Forelimb muscle (tissue), 1 donor: ENCODE results near the gene CEP152. TPM values are rescaled to one million over a fixed set of nuclear protein-coding genes. Genes with fewer than 3 reads are reported as not detected.

Experiments used
- DNase-seq: peaks from one replicate; pipeline ENCODE4 v3.0.0-alpha.2; 2013; ENCODE audit warnings: low read depth
- polyA plus RNA-seq: library from polyadenylated mRNA; unstranded; fragments of 120-200 nt; gene quantifications from one replicate; pipeline ENCODE4 v1.2.1, GENCODE V29; 2013; ENCODE audit not compliant: insufficient read length

The CEP152 gene
- polyA plus RNA-seq, 1 donor, result 3.5 TPM

DNA sequence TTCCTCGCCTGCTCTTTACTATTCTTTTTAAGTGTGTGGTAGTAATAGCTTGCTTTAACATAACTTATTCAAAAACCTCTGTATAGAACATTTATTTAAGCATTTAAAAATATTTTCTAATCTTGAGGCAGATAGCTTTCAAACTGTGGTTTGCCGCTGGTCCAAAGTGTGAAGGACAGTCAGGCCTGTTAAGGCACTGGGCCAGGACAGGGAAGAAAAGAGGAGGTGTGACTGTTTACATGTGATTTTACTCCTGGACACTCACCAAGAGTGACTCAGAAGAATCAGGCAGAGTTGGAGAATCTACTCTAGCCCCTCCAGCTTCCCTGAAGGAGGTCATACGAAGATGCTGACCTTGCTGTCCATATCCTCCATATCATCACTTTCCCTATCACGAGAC is 44.7 kb downstream of the CEP152 start:
- DNase-seq, result no peak

DNA sequence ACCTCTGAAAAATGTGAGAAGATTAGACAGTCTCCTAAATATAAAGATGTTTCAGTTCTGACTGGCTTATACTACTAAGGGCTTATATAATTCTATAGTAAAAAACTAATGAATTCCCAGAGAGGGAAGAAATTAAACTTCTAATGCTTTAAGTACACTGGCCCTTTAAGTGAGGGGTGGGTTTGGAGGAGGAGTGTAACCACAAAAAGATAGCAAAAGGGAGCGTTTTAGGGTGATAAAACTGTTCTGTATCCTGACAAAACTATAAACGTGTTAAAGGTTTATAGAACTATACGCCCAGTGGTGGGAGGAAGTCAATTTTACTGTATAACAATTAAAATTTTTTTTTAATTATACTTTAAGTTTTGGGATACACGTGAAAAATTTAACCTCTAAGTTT is 45.8 kb downstream of the CEP152 start:
- no peak for DNase-seq

DNA sequence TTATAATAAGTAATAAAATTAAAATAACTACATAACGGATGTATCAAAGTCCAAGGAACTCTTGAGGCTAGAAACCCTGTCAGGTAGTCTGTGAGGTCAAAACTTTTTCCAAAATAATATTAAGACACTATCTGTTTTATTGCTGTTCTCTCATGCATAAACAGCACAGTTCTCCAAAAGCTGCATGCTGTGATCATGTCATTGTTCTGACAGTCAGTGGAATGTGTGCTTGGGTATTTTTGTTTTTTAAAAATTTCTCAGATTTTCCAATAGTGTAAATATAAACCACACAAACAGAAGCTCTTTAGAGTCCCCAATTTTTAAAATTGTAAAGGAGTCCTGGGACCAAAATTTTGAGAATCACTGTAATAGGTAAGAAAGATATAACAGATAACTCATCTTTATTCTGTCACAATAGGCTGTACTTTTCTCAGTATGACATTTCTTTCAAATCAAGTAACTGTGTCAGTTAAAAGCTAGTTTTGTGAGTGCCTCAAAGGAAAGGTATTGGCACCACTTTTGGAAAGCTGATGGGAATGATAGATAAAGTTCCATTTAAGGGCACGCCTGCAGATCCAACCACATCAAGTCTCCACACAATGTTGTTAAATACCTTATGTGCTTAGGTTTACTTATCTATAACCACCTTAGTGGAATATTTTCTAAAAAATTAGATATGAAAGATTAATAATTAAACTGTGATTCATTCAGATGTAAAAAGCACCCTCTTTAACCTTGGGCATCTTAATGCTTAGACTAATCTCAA is 49.3 kb downstream of the CEP152 start:
- no peak for DNase-seq

DNA sequence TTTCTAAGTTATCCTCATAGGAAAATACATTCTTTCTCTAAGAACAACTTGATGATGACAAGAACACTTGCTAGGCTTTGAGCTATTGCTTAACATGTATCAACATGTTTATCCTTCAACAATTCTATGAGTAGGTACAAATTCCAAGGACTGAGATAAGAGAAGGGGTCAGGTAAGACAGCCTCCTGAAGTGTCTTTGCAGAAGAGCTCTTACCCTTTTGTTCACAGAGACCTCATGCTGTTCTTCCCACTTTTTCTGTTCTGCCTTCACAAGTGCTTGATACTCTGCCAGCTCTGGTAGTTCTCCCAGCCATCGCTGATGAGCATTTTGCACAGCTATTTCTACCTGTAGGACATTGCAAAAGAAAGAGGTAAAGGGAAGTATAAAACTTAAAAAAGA is 50.9 kb downstream of the CEP152 start:
- DNase-seq, result no peak

DNA sequence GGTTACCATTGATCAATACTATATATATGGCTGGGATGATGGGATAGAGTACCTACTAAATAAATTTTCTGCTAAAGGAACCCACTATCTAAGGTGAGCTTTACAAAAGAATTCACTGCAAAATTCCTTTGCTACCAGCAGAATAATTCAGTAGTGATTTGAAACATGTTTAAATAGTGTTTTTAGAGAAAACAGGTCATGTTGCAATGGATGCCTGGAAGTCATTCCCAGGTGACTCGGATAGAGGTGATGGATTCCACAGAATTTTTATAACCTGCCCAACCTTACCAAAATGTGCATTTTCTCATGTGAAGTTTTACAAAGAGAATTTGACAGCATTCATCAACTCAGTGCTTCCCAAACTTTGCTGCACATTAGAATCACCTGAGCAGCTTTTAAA is 53.2 kb downstream of the CEP152 start:
- no peak for DNase-seq

DNA sequence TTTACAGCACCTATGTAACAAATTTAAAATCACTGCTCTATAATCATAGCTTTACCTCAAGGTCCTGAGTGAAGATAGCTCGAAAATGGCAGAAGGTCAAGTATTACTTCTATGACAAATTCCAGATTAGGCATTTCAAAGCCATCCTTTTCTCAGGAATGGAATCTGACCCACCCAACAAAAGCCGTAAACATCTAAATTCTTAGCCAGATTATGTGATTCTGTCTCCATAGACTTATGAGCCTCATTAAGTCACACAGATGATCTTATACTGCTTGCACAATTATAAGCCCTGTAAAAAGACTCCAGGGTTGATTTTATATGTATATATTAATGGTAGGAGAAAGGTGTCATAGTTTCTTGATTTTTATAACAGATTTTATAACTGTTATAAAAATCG is 56.9 kb downstream of the CEP152 start:
- no peak for DNase-seq

DNA sequence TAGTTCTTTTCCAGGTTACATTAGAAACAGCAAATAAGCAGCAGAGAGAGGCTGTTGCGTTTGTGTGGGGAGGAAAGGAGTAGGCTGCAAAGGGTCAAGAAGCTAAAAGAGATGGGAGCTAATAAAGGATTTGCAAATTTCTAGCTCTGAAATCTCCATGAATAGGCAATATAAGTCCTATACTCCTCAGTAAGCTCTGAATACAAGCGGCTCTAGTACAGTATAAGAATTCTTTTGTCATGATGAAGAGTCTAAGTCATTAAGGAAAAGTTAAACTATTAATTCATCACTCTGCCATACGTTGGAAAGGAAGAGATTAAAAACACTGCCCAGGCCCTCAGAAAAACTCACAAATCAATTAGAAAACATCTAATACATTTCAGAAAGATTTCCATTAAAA is 59.3 kb downstream of the CEP152 start:
- no peak for DNase-seq

DNA sequence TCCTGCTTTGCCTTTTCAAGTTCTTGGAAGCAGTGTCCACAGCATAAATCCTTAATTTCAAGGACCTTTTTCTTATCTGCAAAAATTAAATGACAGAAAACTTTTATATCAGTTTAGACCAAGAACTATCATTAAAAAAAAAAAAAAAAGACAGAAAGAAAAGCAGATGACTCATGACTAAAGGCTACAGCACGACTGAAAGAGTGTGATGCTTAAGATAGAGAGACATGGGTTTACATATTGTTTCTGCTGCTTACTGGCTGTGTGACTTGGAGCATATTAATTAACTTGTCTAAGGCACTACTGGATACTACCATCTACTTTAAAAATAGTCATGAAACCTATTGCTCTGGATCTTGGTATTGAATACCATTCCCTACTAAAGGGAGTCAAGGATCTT is 62.3 kb downstream of the CEP152 start:
- DNase-seq, result no peak

DNA sequence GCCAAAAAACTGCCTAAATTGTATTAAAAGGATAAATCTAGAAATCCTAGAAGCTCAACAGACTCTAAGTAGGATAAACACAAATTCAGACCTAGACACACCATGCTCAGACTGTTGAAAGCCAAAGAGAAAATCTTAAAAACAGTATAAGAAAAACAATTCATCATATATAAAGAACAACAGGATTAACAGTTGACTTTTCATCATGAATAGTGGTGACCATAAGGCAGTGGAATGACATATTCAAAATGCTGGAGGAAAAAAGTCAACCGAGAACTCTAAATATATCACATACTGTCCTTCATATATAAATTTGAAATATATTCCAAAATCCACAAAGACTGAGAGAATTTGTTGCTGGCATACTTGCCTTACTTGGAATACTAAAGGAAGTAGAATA is 77.3 kb downstream of the CEP152 start:
- no peak for DNase-seq

DNA sequence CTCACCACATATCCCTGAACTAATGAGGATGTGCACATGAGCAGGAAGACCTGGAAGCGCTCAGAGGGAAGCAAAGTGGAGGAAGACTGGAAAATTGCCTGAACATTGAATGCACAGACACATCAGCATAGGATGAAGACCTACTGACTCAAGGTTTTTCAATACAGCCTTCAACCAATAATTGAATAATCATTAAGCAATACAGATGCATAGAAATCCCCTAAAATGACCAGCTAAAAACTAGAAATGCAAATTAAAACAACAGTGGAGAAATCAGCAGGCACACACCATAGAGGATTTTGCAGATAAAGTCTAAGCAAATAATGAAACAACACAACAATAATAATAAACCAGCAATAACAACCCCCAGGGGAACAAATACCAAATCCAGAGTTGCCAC is 80.4 kb downstream of the CEP152 start:
- no peak for DNase-seq

DNA sequence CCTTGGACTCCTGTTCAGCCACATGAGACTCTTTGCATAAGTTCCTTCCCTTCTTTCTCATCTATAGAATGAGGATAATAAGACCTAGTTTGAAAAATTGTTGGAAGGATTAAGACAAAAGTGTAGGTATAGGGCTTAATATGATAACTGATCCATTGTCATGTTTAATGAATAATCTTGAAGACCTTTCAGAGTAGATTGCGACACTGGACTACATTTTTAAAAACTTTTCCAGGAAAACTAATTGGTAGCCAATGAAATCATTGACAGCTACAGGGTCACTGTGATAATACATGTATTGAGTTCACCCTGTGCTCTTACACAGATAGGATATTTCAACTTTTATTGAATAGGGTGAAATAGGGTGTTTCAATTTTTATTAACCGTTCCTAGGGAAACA is 86.9 kb downstream of the CEP152 start:
- no peak for DNase-seq

DNA sequence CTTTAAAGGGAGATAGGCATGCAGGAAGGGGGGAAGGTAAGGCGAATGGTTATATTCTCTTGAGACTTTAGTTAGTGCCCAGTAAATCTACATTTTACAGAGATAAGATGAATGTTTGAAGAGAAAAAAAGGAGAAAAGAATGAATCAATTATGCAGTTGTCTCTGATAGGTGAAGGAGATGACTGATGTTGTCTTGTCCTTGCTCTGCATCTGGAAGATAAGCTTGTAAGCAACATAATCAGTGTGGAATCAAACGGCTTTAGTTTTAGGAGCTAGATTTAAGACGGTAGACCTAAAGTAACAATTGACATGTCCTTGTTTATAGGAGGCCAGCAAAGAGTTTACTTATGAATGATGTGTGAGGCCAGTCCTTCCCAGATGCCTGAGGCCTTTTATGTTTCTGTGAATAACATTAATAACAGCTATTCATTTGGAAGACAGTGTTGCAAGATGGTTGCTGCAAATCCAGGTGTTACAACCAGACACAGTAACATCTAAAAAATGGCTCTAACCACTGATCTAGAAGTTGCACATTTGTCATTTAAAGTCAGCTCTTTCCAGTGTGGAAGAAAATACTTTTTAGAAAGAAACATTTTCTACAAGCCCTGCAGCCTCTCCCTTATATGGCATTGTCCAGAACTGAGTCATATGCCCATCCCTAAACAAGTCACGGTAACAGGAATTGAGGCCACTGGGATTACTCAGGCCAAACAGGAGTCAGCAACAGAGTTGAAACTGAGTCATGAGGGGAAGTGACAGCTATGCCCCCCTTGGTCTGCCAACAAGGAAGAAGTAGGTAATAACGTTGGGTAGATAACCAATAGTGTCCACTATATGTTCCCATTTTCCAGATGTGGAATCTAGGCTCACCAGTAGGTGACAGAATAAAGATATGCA is 87.9 kb downstream of the CEP152 start:
- no peak for DNase-seq

DNA sequence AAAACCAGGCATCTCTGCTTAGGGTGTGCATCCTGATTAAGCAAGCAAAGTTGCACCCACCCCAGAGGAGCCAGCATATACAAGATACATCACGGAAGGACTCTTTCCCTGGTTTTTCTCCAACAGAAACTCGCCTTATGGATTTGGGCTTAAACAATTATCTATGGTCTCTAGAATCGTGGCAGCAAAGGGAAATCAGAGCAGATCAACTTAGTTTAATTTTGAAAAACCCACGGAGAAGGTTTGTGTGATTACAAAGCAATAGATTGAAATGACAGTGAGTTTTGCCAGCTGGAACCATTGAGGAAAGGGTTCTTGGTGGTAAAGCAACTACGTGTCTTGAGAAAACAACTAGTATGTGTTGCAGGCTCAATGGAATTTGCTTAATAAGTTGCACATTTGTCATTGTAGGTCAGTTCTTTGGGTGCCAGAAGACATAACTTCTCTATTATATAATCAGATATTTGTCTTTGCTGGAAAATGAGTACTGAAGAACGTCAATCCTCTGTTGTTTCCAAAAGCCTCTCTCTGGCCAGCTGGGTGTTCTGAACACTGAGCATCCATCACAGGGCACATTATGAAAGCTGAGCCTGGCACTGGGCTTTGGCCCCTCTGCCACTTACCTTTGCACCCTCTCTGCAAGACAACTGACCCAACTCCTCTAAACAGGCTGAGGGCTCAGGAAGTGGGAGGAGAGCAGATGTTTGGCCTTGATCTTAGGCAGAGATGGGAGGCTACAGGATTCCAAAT is 89.6 kb downstream of the CEP152 start:
- DNase-seq, result no peak

DNA sequence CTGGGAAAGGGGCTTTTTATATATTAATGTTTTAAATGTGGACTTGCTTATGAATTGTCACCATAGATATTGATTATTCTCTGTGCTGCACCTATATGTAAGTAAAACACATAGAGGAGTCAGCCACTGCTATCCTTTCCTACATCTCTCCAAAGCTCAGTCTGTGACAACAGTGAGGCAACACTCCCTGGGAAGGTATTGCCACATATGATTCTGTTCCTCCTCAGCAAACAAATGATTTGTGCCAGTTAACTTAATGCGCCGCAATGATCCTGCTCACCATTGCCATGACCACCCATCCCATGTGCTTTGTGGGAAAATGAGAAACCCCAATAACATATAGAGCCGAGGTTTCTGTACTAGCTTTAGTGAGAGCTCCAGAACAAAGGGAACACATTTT is 90.2 kb downstream of the CEP152 start:
- no peak for DNase-seq

DNA sequence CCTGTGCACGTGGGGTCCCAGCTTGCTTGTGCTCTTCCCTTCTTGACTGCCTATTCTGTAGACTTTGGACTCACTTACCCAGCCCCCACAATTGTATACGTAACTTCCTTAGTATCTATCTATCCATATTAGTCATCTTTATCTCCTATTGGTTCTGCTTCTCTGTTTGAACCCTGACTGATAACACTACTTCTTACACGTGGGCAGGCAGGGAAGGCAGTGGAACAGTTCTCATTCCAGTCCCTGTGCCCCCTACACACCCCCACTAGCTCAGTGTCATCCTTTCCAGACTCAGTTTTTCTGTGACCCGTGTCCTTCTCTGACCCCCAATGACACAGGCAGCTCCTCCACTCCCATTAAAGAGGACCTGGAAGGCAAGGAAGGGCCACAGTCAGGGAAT is 91.2 kb downstream of the CEP152 start:
- DNase-seq, result no peak

DNA sequence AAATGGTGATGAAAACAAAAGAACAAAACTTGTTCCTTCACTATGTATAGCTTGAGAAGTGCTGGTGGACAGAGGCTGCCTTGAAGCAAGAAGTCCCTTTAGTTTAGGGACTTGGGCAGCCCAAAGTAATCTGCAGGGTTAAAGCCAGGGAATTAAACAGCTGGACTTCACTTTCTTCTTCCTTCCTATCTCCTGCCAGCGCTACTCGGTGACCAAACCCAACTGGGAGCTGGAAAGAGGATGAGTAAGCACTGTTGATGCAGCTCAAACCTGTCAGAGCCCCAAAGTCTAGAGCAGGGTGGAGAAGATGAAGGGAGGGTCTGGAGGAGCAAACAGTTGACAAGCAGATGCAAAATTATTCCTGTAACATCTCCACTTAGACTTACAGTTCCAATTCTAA is 92.2 kb downstream of the CEP152 start:
- no peak for DNase-seq

DNA sequence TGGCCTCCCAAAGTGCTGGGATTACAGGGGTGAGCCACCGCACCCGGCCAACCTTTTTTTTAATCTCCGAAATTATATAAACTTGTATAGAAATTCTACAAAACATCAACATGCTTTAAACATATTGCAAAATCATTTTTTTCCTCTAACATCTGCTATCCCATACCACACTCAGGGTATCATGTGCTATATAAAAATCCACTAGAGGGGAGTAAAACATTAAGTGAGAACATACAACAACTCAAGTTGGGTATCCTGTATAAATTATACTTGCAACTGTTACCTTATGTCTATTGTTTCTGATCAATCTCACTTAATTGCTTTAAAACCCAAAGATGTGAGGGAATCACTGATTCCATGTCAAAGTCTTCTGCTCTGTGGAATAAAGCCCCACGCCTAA is 93.4 kb downstream of the CEP152 start:
- DNase-seq, result no peak

DNA sequence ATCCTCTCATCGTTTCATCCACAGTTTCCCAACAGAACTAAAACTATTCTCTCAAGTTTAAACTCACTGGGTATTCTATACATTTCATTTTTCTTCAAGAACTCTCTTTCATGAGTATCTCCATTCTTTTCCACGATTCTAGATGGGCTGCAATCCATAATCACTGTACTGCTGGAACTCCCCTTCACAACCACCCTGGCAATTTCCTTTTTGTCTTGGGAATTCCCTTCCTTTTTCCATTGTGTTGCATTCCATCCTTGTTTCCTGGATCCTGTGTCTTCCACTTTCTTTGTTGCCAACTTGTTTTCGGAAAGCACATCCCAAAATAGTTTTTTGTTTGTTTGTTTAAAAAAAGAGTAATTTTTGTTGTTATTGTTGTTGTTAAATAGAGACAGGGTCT is 98.3 kb downstream of the CEP152 start:
- DNase-seq, result no peak

DNA sequence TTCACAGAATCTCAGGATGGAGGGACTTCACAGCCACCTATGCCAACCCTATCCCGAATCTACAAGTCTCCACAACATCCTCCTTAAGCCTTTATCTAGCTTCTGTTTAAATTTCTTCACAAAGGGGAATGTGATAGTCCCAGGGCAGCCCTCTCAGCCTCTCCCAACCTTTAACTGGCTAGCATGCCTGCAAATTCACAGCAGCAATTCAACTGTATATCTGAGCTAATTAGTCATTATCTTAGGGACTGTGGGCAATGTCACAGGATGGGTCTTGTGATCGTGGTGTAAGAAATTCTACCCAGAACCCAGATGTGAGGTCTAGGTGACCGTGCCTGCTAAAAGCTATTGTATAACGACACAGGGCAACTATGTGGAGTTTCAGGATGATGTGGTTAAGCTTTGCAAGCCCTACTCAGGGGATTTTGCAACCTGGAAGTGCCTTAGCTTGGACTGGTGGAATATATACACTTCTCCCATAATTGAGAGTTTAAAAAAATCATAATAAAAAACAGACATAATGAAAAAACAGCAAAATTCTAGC is 99.8 kb downstream of the CEP152 start:
- no peak for DNase-seq

DNA sequence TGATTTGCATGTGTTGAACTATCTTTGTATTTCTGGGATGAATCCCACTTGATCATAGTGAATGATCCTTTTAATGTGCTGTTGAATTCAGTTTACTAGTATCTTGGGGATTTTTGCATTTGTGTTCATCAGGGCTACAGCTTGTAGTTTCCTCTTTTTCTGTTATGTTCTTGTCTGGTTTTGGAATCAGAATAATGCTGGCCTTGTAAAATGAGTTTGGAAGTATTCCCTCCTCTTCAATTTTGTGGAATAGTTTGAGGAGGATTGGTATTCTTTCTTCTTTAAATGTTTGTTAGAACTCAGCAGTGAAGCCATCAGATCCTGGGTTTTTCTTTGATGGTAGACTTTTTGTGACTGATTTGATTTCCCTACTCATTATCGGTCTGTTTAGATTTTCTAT is 102.2 kb downstream of the CEP152 start:
- DNase-seq, result no peak

DNA sequence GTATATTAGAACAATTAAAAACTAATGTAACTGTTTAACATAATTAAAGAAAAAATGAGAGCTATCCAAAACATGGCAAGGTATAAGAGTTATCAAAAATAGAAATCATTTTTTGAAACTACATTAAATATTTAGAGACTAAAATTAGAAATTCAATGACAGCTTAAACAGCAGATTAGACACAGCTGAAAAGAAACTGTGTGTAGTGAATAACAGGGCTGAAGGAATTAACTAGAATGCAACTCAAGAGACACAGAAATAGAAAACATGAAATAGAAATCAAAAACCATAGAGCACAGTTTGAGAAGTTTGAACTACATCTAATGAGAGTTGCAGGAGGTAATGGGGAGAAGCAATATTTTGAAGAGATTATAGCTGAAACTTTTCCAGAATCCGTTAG is 105.5 kb downstream of the CEP152 start:
- no peak for DNase-seq

DNA sequence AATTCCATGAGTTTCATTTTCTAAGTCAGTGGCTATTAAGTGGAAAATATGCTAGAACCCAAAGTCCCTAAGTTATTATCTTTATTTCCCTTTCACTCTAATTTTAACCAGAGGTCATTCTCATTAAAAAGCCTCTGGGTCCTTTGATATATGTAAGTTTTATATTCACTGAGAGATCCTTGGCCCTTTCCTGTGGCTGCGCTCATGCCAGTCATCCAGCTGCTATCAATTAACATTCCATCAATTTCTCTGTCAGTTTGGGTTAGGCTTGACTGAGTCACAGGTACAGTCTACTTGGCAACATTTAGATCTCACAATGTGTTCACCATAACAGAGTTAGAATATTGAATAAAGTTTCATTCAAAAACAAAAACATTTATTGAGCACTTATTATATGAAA is 107.3 kb downstream of the CEP152 start:
- no peak for DNase-seq
